ENCODE measurements around the gene SNAPC2.
"Not testable (repeated sequence)": the region's sequence is repeated elsewhere in the genome, so short reads cannot be mapped to it uniquely, and the experiment has no call there.

SNAPC2 gene

GRCh38 chr19:7910321-7911161, 9.6 kb upstream of the SNAPC2 start:
- no peak for DNase-seq

- no peak for DNase-seq
Measured at GRCh38 chr19:7911508-7912143, 8.5 kb upstream of the SNAPC2 start.

- DNase-seq, result no peak
Measured at GRCh38 chr19:7912144-7912696, 7.9 kb upstream of the SNAPC2 start.

- no peak for DNase-seq
Measured at GRCh38 chr19:7912697-7913564, 7.2 kb upstream of the SNAPC2 start.

- DNase-seq, result no peak
Measured at GRCh38 chr19:7913652-7914051, 6.5 kb upstream of the SNAPC2 start.

- DNase-seq, result no peak
Measured at GRCh38 chr19:7914099-7914498, 6.0 kb upstream of the SNAPC2 start.

GRCh38 chr19:7914598-7915045, 5.5 kb upstream of the SNAPC2 start, which contains the start of gene TGFBR3L:
TSS of gene TGFBR3L (plus strand) at chr19:7914830.
- DNase-seq, result no peak

- DNase-seq, result no peak
Measured at GRCh38 chr19:7915250-7916102, 4.7 kb upstream of the SNAPC2 start.

- peak; percentile 63 for DNase-seq
Measured at GRCh38 chr19:7916103-7916954, 3.8 kb upstream of the SNAPC2 start.

GRCh38 chr19:7916955-7917266, 3.2 kb upstream of the SNAPC2 start:
- no peak for DNase-seq

GRCh38 chr19:7917267-7918061, 2.7 kb upstream of the SNAPC2 start:
- DNase-seq, result peak; percentile 88

- not testable (repeated sequence) for DNase-seq
Measured at GRCh38 chr19:7918062-7918614, 2.0 kb upstream of the SNAPC2 start.

GRCh38 chr19:7918615-7919421, 1.3 kb upstream of the SNAPC2 start:
- DNase-seq, result no peak

GRCh38 chr19:7920519-7921301, 572 bp downstream of the SNAPC2 start:
- DNase-seq, result peak; percentile 99

- DNase-seq, result no peak
Measured at GRCh38 chr19:7921302-7921966, 1.3 kb downstream of the SNAPC2 start.

GRCh38 chr19:7921967-7922835, 2.1 kb downstream of the SNAPC2 start:
- no peak for DNase-seq

GRCh38 chr19:7922836-7923195, 2.7 kb downstream of the SNAPC2 start:
- DNase-seq, result no peak
